GM12878 (cell line): Measurements from ENCODE around the gene C1orf232.

Experiments
- FOS ChIP-seq: IDR thresholded peaks from 3 replicates; pipeline ENCODE4 v1.6.1; 2011; ENCODE audit warnings: borderline replicate concordance; ENCODE audit not compliant: insufficient read length; ENCODE audit errors: extremely low read depth
- HCFC1 ChIP-seq: fragments of 150-350 bp; IDR thresholded peaks from 2 replicates; pipeline ENCODE4 v1.6.1; 2014; ENCODE audit warnings: low read length
- JUND ChIP-seq: IDR thresholded peaks from 2 replicates; pipeline ENCODE4 v1.6.1; 2012; ENCODE audit warnings: low read depth, mild to moderate bottlenecking, low read length, improper control_type of control experiment, moderate library complexity
- POLR2AphosphoS5 ChIP-seq: IDR thresholded peaks from 2 replicates; pipeline ENCODE4 v1.6.1; 2011; ENCODE audit warnings: mild to moderate bottlenecking, low read length, inconsistent platforms
- RFX5 ChIP-seq: IDR thresholded peaks from 2 replicates; pipeline ENCODE4 v1.6.1; 2011; ENCODE audit warnings: low read depth, low read length, improper control_type of control experiment
- SIN3A ChIP-seq: IDR thresholded peaks from 2 replicates; pipeline ENCODE4 v1.6.1; 2012; ENCODE audit warnings: low read depth, low read length, improper control_type of control experiment
- TF ChIP-seq, protein P1 (sequence below): fragments of 450-650 bp; IDR thresholded peaks from 2 replicates; pipeline ENCODE4 v1.6.1; 2018; ENCODE audit warnings: borderline replicate concordance, mild to moderate bottlenecking; ENCODE audit not compliant: partially characterized antibody
- TF ChIP-seq, protein P2 (sequence below), 3 experiments: IDR thresholded peaks in 2 of 3; conservative IDR thresholded peaks in 1 of 3; 2 replicates each; pipeline ENCODE4 v1.5.1; 2011; ENCODE audit warnings: low read depth in 3 of 3, low read length in 3 of 3, mild to moderate bottlenecking in 3 of 3, control low read depth in 2 of 3, moderate library complexity in 2 of 3, inconsistent platforms in 1 of 3, mixed read lengths in 1 of 3; ENCODE audit not compliant: control insufficient read depth in 2 of 3, insufficient read depth in 1 of 3; ENCODE audit errors: extremely low read depth in 1 of 3

DNA sequence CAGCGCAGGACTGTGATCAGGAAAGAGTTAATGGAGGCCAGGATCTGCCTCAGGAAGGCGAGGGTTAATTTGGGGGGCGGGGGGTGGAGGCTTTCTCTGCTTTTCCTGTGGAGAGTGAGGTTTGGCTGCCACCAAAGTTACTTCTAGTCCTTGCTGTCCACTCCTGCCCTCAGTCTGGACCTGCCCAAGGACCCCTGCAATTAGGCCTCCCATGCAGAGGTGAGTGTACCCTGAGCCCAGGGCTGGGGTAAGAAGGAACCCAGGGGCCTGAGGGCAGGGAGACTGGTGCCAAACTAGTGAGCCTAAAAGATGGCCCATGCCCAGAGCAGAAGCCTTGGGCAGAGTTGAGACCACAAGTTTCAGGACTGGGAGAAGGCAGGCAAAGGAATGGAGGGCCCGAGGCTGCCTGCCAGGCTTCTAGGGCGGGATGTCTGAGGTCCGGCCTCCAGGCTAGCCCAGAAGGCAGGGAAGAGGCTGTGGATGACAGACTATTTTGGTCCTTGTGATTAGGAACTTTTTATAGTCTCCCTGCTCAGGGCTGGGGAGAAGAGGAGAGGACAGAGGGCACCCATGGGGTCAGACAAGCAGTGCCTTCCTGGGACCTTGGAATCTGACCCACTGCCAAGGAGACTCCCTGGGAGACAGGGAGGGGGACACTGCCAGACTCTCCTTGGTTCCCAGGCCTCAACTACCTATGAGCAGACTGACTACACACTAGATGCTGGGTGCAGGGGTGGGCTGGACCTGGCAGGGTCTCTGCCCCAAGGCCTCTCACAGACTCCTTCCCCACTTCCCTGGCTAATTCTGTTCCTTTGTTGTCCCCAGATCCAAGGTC, 9.6 kb downstream of the C1orf232 start, which contains the start of gene FAM110D:
- TF ChIP-seq, protein P1, sequence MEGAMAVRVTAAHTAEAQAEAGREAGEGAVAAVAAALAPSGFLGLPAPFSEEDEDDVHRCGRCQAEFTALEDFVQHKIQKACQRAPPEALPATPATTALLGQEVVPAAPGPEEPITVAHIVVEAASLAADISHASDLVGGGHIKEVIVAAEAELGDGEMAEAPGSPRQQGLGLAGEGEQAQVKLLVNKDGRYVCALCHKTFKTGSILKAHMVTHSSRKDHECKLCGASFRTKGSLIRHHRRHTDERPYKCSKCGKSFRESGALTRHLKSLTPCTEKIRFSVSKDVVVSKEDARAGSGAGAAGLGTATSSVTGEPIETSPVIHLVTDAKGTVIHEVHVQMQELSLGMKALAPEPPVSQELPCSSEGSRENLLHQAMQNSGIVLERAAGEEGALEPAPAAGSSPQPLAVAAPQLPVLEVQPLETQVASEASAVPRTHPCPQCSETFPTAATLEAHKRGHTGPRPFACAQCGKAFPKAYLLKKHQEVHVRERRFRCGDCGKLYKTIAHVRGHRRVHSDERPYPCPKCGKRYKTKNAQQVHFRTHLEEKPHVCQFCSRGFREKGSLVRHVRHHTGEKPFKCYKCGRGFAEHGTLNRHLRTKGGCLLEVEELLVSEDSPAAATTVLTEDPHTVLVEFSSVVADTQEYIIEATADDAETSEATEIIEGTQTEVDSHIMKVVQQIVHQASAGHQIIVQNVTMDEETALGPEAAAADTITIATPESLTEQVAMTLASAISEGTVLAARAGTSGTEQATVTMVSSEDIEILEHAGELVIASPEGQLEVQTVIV = no peak
- no peak for TF ChIP-seq SIN3A
- no peak for TF ChIP-seq POLR2AphosphoS5
- TF ChIP-seq FOS = no peak
- TF ChIP-seq, protein P2, sequence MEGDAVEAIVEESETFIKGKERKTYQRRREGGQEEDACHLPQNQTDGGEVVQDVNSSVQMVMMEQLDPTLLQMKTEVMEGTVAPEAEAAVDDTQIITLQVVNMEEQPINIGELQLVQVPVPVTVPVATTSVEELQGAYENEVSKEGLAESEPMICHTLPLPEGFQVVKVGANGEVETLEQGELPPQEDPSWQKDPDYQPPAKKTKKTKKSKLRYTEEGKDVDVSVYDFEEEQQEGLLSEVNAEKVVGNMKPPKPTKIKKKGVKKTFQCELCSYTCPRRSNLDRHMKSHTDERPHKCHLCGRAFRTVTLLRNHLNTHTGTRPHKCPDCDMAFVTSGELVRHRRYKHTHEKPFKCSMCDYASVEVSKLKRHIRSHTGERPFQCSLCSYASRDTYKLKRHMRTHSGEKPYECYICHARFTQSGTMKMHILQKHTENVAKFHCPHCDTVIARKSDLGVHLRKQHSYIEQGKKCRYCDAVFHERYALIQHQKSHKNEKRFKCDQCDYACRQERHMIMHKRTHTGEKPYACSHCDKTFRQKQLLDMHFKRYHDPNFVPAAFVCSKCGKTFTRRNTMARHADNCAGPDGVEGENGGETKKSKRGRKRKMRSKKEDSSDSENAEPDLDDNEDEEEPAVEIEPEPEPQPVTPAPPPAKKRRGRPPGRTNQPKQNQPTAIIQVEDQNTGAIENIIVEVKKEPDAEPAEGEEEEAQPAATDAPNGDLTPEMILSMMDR (IDR thresholded peaks at IDR 0.05 in 2 of 3, conservative IDR thresholded peaks at IDR 0.05 in 1 of 3; ENCODE audit: control insufficient read depth in 2 of 3, extremely low read depth in 1 of 3, insufficient read depth in 1 of 3, low read depth in 3 of 3, low read length in 3 of 3) = no peak
- TF ChIP-seq HCFC1 = no peak
- TF ChIP-seq RFX5 = no peak
- no peak for TF ChIP-seq JUND
